Measurements from ENCODE around the gene LYZ. TPM values are rescaled to one million over a fixed set of nuclear protein-coding genes. Genes with fewer than 3 reads are reported as not detected.
A peak's percentile ranks its signal among the peaks of the same experiment; 100 is the strongest.

Gene LYZ
- total RNA-seq, 2 donors from 2014 or later: 10.8 to 35.4 TPM

- no peaks in the 10 kb centered on the region for H3K27me3 ChIP-seq
- H3K4me1 ChIP-seq: peaks cover 0 to 7% of the 10 kb centered on the region in 2 donors
- TF ChIP-seq CTCF (IDR thresholded peaks at IDR 0.05): no peak
- no peaks in the 10 kb centered on the region for H3K36me3 ChIP-seq
- no peaks in the 10 kb centered on the region for H3K9me3 ChIP-seq
- H3K27ac ChIP-seq: no peak overlapping the region
- no peak for DNase-seq (ENCODE audit: low spot score)
- H3K4me3 ChIP-seq: no peak overlapping the region
Measured at GRCh38 chr12:69354556-69355187, 6.5 kb downstream of the LYZ start.

DNA sequence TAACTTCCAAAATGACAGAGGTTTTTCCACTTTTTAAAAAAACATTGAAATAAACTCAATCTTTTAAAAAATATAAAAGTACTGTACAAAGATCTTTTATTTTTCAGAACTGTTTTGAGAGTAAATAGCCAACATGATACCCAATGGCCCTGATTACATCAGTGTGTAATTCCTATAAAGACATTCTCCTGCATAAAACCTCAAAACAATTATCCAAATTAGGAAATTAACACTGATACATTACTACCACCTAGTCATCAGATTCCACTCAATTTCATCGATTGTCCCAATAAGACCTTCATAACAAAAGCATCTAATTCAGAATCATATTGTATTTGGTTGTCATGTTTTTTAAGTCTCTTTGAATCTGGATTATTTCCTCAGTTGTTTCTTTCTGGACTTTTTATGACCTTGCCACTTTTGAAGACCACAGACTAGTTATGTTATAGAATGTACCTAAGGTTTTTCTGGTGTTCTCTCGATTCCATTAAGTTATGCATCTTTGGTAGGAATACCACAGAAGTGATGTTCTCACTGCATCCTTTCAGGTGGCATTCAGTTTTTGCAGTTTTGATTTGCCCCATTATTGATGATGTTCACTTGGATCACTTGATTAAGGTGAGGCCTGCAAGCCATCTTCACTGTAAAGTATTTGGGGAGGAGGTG lies 7.3 kb downstream of the LYZ start:
- no peak overlapping the region for H3K4me3 ChIP-seq
- H3K9me3 ChIP-seq: no peaks in the 10 kb centered on the region
- no peak for TF ChIP-seq CTCF (IDR thresholded peaks at IDR 0.05)
- no peaks in the 10 kb centered on the region for H3K36me3 ChIP-seq
- H3K27ac ChIP-seq: no peak overlapping the region
- DNase-seq (ENCODE audit: low spot score): no peak
- H3K4me1 ChIP-seq: peaks cover 0 to 12% of the 10 kb centered on the region in 2 donors
- H3K27me3 ChIP-seq: no peaks in the 10 kb centered on the region

- H3K9me3 ChIP-seq: no peaks in the 10 kb centered on the region
- peak within 1 kb of the TSS; percentile 98 for H3K27ac ChIP-seq
- H3K4me3 ChIP-seq: peak within 1 kb of the TSS; percentile 82 to 88
- TF ChIP-seq CTCF (IDR thresholded peaks at IDR 0.05): no peak
- DNase-seq (ENCODE audit: low spot score): peak; percentile 86
- no peaks in the 10 kb centered on the region for H3K27me3 ChIP-seq
- peaks cover 0 to 17% of the 10 kb centered on the region in 2 donors for H3K4me1 ChIP-seq
- H3K36me3 ChIP-seq: no peaks in the 10 kb centered on the region
Measured at GRCh38 chr12:69359531-69360347, 11.6 kb downstream of the LYZ start, which contains the start of gene YEATS4. Gene YEATS4, plus strand, starts transcription at chr12:69359743. Its CDS starts 230 bp downstream, at chr12:69359973.

- no peak for DNase-seq (ENCODE audit: low spot score)
- H3K4me1 ChIP-seq: peaks cover 0 to 17% of the 10 kb centered on the region in 2 donors
- no peak for TF ChIP-seq CTCF (IDR thresholded peaks at IDR 0.05)
- peak overlapping the region; percentile 82 to 88 for H3K4me3 ChIP-seq
- H3K27me3 ChIP-seq: no peaks in the 10 kb centered on the region
- no peaks in the 10 kb centered on the region for H3K36me3 ChIP-seq
- H3K9me3 ChIP-seq: no peaks in the 10 kb centered on the region
- H3K27ac ChIP-seq: peak overlapping the region; percentile 98
Measured at GRCh38 chr12:69360348-69360672, 12.1 kb downstream of the LYZ start.

- no peaks in the 10 kb centered on the region for H3K9me3 ChIP-seq
- DNase-seq (ENCODE audit: low spot score): no peak
- no peak overlapping the region for H3K4me3 ChIP-seq
- no peaks in the 10 kb centered on the region for H3K27me3 ChIP-seq
- no peaks in the 10 kb centered on the region for H3K4me1 ChIP-seq
- peaks cover 10% of the 10 kb centered on the region for H3K36me3 ChIP-seq
- no peak overlapping the region for H3K27ac ChIP-seq
- TF ChIP-seq CTCF (IDR thresholded peaks at IDR 0.05): no peak
Measured at GRCh38 chr12:69366796-69367195, 18.6 kb downstream of the LYZ start.
